ENCODE results near the gene CPED1. TPM values are rescaled to one million over a fixed set of nuclear protein-coding genes. Genes with fewer than 3 reads are reported as not detected.

Gene CPED1
- total RNA-seq, 1 donor from 2014 or later, result not detected

- H3K4me1 Mint-ChIP-seq (ENCODE audit: low read depth, unreplicated experiment), result peaks cover under 1% of the 10 kb centered on the region
- no peaks in the 10 kb centered on the region for H3K9me3 Mint-ChIP-seq (ENCODE audit: unreplicated experiment)
These were observed 271.3 kb downstream of the CPED1 start for GRCh38 chr7:121259826-121260225.

GRCh38 chr7:121261207-121261884 lies 272.8 kb downstream of the CPED1 start:
- H3K9me3 Mint-ChIP-seq (ENCODE audit: unreplicated experiment), result no peaks in the 10 kb centered on the region
- no peak overlapping the region for H3K27ac Mint-ChIP-seq (ENCODE audit: unreplicated experiment)
- H3K4me3 Mint-ChIP-seq (ENCODE audit: unreplicated experiment), result no peak overlapping the region
- peaks cover 3% of the 10 kb centered on the region for H3K4me1 Mint-ChIP-seq (ENCODE audit: low read depth, unreplicated experiment)
- no peaks in the 10 kb centered on the region for H3K36me3 Mint-ChIP-seq (ENCODE audit: unreplicated experiment)
- TF ChIP-seq, protein P1, sequence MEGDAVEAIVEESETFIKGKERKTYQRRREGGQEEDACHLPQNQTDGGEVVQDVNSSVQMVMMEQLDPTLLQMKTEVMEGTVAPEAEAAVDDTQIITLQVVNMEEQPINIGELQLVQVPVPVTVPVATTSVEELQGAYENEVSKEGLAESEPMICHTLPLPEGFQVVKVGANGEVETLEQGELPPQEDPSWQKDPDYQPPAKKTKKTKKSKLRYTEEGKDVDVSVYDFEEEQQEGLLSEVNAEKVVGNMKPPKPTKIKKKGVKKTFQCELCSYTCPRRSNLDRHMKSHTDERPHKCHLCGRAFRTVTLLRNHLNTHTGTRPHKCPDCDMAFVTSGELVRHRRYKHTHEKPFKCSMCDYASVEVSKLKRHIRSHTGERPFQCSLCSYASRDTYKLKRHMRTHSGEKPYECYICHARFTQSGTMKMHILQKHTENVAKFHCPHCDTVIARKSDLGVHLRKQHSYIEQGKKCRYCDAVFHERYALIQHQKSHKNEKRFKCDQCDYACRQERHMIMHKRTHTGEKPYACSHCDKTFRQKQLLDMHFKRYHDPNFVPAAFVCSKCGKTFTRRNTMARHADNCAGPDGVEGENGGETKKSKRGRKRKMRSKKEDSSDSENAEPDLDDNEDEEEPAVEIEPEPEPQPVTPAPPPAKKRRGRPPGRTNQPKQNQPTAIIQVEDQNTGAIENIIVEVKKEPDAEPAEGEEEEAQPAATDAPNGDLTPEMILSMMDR (IDR thresholded peaks at IDR 0.05; ENCODE audit: partially characterized antibody, unreplicated experiment), result no peak
- no peak for DNase-seq
- H3K27me3 Mint-ChIP-seq (ENCODE audit: unreplicated experiment), result peaks cover 2% of the 10 kb centered on the region

More at GRCh38 chr7:121259826-121260225, 271.3 kb downstream of the CPED1 start:
- Mint-ChIP-seq H3K4me3 (ENCODE audit: unreplicated experiment) (no peak overlapping the region), H3K36me3 (ENCODE audit: unreplicated experiment) (no peaks in the 10 kb centered on the region), H3K27ac (ENCODE audit: unreplicated experiment) (no peak overlapping the region), H3K27me3 (ENCODE audit: unreplicated experiment) (no peaks in the 10 kb centered on the region)
- DNase-seq, result no peak
- TF ChIP-seq, protein P1 (IDR thresholded peaks at IDR 0.05; ENCODE audit: partially characterized antibody, unreplicated experiment), result no peak

DNA sequence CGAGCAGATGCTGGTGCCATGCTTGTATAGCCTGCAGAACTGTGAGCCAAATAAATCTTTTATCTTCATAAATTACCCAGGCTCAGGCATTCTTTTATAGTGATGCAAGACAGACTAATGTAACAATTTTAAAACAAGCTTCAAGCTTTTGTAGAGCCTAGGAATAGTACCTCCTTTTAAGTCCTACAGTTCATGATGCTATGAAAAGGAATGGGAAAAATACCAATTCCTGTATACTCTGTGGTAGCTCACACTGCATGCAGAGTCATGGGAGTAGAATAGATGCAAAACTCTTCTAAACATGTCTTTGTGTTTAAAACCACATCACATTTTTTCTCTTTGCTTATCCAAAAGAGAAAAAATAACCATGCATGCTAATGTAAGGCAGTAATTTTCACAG lies 273.7 kb downstream of the CPED1 start:
- H3K9me3 Mint-ChIP-seq (ENCODE audit: unreplicated experiment), result no peaks in the 10 kb centered on the region
- H3K27me3 Mint-ChIP-seq (ENCODE audit: unreplicated experiment), result peaks cover 2% of the 10 kb centered on the region
- H3K36me3 Mint-ChIP-seq (ENCODE audit: unreplicated experiment), result no peaks in the 10 kb centered on the region
- H3K4me1 Mint-ChIP-seq (ENCODE audit: low read depth, unreplicated experiment), result peaks cover 6% of the 10 kb centered on the region
- no peak overlapping the region for H3K27ac Mint-ChIP-seq (ENCODE audit: unreplicated experiment)
- TF ChIP-seq, protein P1 (IDR thresholded peaks at IDR 0.05; ENCODE audit: partially characterized antibody, unreplicated experiment), result no peak
- DNase-seq, result no peak
- H3K4me3 Mint-ChIP-seq (ENCODE audit: unreplicated experiment), result no peak overlapping the region

DNA sequence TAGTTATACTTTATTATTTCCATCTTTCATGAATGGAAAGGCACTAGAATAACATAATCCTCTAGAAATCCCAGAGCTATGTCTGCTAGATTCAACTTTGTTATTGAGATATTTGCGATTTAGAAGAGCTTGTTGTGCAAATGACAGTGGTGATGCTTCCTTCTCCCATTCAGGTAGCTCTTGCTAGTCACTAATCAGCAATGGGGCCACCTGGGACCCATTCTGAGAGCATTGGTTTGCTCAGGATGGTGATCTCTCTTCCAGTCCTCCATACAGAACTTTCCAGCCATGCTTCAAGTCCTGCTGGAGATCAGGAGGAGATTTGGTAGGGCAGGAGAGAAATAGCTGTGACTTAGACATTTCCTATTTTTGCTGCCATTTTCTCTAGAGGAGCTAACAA lies 274.5 kb downstream of the CPED1 start:
- TF ChIP-seq, protein P1 (IDR thresholded peaks at IDR 0.05; ENCODE audit: partially characterized antibody, unreplicated experiment), result no peak

GRCh38 chr7:121266307-121266894 lies 277.9 kb downstream of the CPED1 start:
- Mint-ChIP-seq H3K4me3 (ENCODE audit: unreplicated experiment) (no peak overlapping the region), H3K9me3 (ENCODE audit: unreplicated experiment) (no peaks in the 10 kb centered on the region), H3K4me1 (ENCODE audit: low read depth, unreplicated experiment) (peaks cover 6% of the 10 kb centered on the region), H3K36me3 (ENCODE audit: unreplicated experiment) (no peaks in the 10 kb centered on the region), H3K27ac (ENCODE audit: unreplicated experiment) (no peak overlapping the region), H3K27me3 (ENCODE audit: unreplicated experiment) (peaks cover 2% of the 10 kb centered on the region)
- TF ChIP-seq, protein P1 (IDR thresholded peaks at IDR 0.05; ENCODE audit: partially characterized antibody, unreplicated experiment), result no peak
- no peak for DNase-seq

More for the DNA sequence above, 274.5 kb downstream of the CPED1 start:
- Mint-ChIP-seq H3K27me3 (ENCODE audit: unreplicated experiment) (peaks cover 2% of the 10 kb centered on the region), H3K4me1 (ENCODE audit: low read depth, unreplicated experiment) (peaks cover 6% of the 10 kb centered on the region), H3K36me3 (ENCODE audit: unreplicated experiment) (no peaks in the 10 kb centered on the region), H3K4me3 (ENCODE audit: unreplicated experiment) (no peak overlapping the region), H3K27ac (ENCODE audit: unreplicated experiment) (no peak overlapping the region), H3K9me3 (ENCODE audit: unreplicated experiment) (no peaks in the 10 kb centered on the region)
- no peak for DNase-seq
